ENCODE results near the gene XDH.

The XDH gene

DNA sequence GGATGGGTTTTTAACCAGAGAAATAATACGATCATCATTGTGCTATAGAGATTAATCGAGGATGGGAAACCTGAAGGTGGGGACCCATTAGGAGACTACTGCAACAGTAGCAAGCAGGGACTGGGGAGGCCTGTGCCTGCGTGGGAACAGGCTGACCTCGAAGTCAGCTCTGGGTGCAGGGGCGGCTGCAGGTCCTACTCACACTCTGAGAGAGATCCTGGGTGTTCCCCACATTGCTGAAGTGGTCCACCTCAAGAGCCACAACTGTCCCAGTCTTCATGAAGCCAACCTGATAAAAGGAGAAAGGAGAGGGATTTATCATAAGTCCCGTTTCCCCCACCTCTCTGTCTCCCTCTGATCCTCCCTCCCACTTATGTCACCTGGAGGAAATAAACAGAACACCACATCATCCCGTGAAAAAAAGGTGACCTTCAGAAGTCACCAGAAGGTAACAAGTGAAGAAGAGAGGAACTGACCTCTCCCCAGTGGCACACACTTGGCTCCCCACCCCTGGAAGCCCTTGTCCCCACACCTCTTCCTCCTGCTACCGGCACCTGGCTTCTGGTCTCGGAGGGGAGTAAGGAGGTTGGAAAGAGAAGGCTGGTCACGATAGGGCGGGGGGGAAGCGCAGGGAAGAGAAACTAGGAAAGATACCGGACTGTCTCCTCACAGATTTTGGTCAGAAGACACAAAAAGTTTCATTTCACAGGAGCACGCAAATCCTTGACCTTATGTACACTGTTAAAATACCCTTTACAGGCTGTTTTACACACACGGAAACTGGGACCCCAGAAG lies 50.4 kb downstream of the XDH start:
- DNase-seq: no peak

GRCh38 chr2:31362581-31362980 lies 52.0 kb downstream of the XDH start:
- DNase-seq: no peak

- DNase-seq: no peak
These were observed 55.3 kb downstream of the XDH start for GRCh38 chr2:31359229-31359628.

- DNase-seq: peak; percentile 4
These were observed 59.7 kb downstream of the XDH start for GRCh38 chr2:31354837-31355236.

- DNase-seq: no peak
These were observed 61.4 kb downstream of the XDH start for GRCh38 chr2:31353179-31353578.

- DNase-seq: no peak
These were observed 64.9 kb downstream of the XDH start for GRCh38 chr2:31349684-31350083.

DNA sequence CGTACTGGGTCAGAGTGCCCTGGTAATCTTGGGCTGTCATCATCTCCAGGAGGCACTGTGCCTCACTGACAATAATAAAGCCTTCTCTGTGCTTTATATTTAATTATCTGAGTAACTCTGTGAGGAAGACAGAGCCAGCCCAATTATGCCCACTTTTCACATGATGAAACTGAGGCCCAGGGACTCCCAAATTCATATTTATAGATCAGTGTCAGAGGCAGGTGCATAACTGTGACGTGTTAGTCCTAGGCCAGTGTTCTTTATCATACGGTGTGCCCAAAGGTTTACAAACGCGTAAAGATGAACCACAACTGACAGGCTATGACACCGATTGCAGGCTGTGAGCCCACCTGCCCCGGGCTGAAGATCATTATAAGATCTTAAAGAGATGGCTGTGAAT lies 65.4 kb downstream of the XDH start:
- DNase-seq: no peak

- no peak for DNase-seq
These were observed 65.9 kb downstream of the XDH start for GRCh38 chr2:31348618-31349017.

- no peak for DNase-seq
These were observed 66.8 kb downstream of the XDH start for GRCh38 chr2:31347750-31348149.

- DNase-seq: no peak
These were observed 67.2 kb downstream of the XDH start for GRCh38 chr2:31347319-31347718.

- DNase-seq: no peak
These were observed 70.1 kb downstream of the XDH start for GRCh38 chr2:31344447-31344846.

DNA sequence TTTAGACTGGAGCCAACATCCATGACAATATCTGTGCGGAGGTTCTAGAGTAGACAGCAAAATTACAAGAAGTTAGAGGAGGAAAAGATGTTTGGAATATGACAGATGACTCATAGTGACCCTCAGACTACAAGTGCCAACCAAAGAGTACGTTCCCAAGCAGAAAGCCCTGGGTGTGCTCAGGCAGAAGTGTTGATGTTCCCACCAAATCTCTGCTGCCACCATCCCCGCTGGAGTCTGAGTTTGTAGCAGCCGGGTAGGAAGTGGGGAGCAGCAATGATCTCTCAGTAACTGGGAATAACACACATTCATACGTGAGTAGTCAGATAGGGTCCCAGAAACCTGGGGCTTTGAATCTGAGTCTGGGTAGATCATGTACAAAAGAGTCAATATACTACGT lies 73.2 kb downstream of the XDH start:
- no peak for DNase-seq

DNA sequence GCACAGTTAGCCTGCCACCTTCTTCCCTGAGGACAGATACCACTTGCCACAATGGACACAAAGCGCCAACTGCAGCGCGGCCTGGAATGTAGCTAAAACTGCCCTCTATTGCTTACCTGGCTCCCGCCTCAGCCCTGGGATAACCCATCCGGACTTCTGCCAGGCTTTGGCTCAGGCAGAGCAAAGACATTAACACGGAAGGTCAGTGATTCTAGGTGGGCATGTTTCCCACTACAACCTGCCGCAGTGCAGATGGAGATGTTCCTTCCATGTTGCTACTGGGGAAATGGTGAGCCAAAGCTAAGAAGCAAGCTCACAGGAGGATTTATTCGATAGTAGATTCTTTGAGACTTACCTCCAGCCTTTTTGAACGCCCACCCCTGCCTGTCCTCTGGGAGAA lies 74.8 kb downstream of the XDH start:
- DNase-seq: no peak

DNA sequence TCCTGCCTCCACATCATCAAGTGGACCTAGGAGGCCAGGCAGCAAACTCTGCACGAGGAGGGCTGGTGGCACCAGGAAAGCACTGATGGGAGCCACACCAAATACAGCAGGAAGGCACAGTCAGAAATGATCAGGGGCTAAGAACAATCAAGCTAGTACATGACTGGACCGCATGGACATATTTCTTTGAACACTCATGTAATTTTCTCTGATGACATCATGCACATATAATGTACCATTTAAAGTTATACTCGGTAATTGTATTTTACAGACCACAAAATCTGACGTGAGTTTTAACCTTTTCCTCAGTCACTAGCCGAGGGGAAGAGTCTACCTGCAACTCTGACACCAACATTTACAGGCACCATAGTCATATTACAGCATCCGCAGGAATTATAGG lies 76.7 kb downstream of the XDH start:
- no peak for DNase-seq

- DNase-seq: no peak
These were observed 77.3 kb downstream of the XDH start for GRCh38 chr2:31337197-31337596.

DNA sequence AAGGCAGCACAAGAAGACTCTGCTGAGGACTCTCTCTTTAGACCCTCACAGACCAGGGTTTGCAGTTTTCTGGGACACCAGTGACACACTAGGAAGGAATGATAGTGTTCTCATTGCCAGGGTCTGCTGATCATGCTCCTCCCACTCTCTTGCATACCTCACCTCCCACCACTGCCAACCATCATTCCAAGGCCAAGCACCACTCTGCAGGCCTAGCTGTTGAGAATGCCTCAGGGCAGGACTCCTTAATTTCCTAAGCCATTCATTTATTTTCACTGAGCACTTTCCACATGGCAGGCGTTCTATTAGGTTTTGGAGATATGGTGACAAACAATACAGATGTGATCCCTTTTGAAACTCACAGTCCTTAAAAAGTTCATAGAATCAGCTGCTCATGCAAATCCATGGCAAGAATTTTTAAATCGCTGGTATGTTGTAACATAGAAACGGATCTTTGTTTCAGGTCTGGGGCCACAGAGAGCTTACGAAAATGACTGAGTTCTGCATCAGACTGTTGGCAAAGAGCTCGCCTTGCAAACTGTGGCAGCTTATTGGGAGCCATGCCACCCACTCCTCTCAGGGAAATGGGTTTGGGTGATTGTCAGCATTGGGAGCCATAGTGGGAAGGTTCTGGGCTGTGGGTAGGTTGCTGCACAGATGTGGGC lies 78.5 kb downstream of the XDH start:
- DNase-seq: no peak

DNA sequence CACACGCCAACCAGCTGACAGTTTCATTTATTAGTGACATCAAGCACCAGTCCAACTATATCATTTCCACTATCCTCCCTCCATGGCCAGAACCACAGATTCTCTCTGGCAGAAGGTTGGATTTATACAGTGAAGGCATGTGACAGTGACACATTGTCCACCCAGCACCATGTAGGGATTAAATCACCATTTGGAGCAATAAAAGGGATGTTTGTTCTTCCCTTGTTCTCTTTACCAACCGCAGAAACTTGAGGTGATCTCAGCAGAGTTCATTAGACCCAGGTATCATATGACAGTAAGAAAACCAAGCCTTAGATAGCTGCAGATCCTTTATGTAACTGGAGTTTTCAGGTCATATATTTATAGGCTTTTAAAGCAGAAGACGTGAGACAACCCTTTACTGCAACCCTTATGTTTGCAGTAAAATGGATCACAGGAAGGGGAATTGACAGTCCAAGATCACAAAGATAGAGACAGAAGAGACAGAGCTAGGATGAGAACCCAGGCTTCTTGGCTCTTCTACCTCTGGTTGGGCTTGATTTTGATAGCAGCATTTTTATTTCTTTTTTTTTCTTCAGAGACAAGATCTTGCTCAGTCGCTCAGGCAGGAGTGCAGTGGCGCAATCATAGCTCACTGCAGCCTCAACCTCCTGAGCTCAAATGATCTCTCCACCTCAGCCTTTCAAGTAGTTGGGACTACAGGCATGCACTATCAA lies 80.1 kb downstream of the XDH start:
- DNase-seq: peak; percentile 37

DNA sequence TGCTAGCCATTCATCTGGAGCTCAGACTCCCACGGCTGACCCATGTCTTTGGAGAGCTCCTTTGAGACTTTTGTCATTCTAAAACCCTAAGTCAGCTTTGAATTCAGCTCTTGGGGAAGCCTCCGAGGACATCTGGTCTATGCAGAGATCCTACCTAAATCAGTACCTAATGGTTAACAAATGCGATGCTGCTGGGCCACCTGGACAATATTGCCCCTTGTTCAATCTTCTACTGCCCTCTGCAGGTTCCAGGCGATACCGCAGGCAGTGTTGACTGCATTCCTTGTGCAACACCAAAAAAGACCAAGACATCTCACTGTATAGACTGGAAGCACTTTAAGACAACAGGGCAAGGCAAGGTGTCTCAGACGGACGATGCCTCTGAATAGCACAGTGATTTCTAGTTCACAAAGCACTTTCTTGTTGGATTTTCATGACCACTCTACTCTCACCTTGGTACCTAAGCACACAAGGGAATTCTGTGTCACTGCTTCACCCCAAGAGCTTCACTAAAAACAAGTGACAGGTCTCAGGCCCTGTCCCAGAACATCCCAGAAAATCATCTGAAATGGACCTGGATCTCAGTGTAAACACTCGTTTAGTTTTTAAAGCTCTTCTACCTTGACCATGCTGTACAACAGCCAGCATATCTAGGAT lies 80.9 kb downstream of the XDH start:
- peak; percentile 76 for DNase-seq

GRCh38 chr2:31333046-31333445 lies 81.5 kb downstream of the XDH start:
- no peak for DNase-seq

GRCh38 chr2:31332521-31332920 lies 82.0 kb downstream of the XDH start:
- DNase-seq: no peak

- DNase-seq: no peak
These were observed 83.4 kb downstream of the XDH start for GRCh38 chr2:31331156-31331555.

DNA sequence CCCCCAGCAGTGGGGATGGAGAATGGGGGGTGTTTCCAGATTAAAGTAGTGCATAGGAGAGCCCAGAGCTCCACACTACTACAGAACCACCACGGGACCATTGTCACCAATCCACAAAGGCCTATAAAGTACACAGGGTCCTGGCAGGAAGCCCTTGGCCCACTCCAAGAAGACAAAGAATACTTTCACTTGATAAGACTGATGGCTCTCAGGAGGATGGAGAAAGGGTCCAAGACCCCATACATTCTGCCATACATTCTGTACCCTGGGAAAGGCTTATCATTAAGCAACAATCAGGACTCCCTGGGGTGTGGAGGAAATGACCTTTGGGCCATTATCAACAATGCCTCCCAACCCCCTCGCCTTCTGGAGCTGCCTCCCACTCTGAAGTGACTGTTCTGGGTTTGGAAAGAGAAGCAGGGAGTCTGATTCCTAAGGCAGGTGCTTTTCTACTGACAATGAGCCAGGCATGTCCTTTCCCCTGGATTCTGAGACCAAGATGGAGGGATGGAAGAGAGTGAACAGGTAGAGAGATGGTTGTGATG lies 85.4 kb downstream of the XDH start:
- no peak for DNase-seq

GRCh38 chr2:31328026-31328425 lies 86.5 kb downstream of the XDH start:
- peak; percentile 68 for DNase-seq
